Stimulated activated CD4-positive, alpha-beta T cell treated with anti-CD3 and anti-CD28 coated beads, Interleukin-15, amount 100 ng/mL, for 48 hours (primary cell): ENCODE measurements around the gene TNNI2.
"Not testable (repeated sequence)": the region's sequence is repeated elsewhere in the genome, so short reads cannot be mapped to it uniquely, and the experiment has no call there.

Experiments
- DNase-seq, 2 donors: peaks; one replicate each; pipeline ENCODE4 v3.0.0-alpha.2; 2020; ENCODE audit warnings: low read depth in 2 of 2

TNNI2 gene

GRCh38 chr11:1875093-1875850, 36.5 kb downstream of the TNNI2 start:
- DNase-seq, result no peak

- DNase-seq, result not testable (repeated sequence)
Measured at GRCh38 chr11:1875851-1876301, 37.1 kb downstream of the TNNI2 start.

GRCh38 chr11:1876361-1877063, 37.7 kb downstream of the TNNI2 start:
- DNase-seq, result no peak

- no peak for DNase-seq
Measured at GRCh38 chr11:1877211-1878136, 38.7 kb downstream of the TNNI2 start.

- no peak for DNase-seq
Measured at GRCh38 chr11:1878137-1879031, 39.6 kb downstream of the TNNI2 start.

- DNase-seq, result no peak
Measured at GRCh38 chr11:1879342-1879940, 40.7 kb downstream of the TNNI2 start.

- DNase-seq, result no peak
Measured at GRCh38 chr11:1879941-1880720, 41.4 kb downstream of the TNNI2 start.

GRCh38 chr11:1880746-1881441, 42.1 kb downstream of the TNNI2 start:
- no peak for DNase-seq

- no peak for DNase-seq
Measured at GRCh38 chr11:1881442-1882264, 42.9 kb downstream of the TNNI2 start.

- DNase-seq, result peak; percentile 68 to 75
Measured at GRCh38 chr11:1882265-1883238, 43.8 kb downstream of the TNNI2 start.

GRCh38 chr11:1883346-1884302, 44.8 kb downstream of the TNNI2 start:
- no peak for DNase-seq

GRCh38 chr11:1884303-1884700, 45.5 kb downstream of the TNNI2 start:
- DNase-seq, result no peak

- DNase-seq, result not testable (repeated sequence)
Measured at GRCh38 chr11:1886551-1886950, 47.8 kb downstream of the TNNI2 start.

GRCh38 chr11:1887451-1888346, 48.9 kb downstream of the TNNI2 start:
- no peak for DNase-seq

- DNase-seq, result no peak
Measured at GRCh38 chr11:1888347-1888753, 49.6 kb downstream of the TNNI2 start.
